Vagina (tissue), 2 donors: Measurements from ENCODE around the gene RYR3. TPM values are rescaled to one million over a fixed set of nuclear protein-coding genes. Genes with fewer than 3 reads are reported as not detected.

Experiments
- DNase-seq, 2 donors: peaks; one replicate each; pipeline ENCODE4 v3.0.0-alpha.2; 2017; ENCODE audit errors: extremely low spot score in 2 of 2
- H3K27ac ChIP-seq: fragments of 200-600 bp; sonication (generic); one replicate; pipeline ENCODE4 v1.5.1; 2019
- H3K27me3 ChIP-seq: fragments of 200-600 bp; sonication (generic); one replicate; pipeline ENCODE4 v1.5.1; 2019
- H3K36me3 ChIP-seq, 2 donors: fragments of 200-600 bp; sonication (generic); one replicate each; pipeline ENCODE4 v1.5.1; 2017 to 2019
- H3K4me1 ChIP-seq: fragments of 200-600 bp; sonication (generic); one replicate; pipeline ENCODE4 v1.5.1; 2019
- H3K4me3 ChIP-seq, 2 donors: fragments of 200-600 bp; sonication (generic); 1 replicate in 1 of 2; 2 replicates in 1 of 2; pipeline ENCODE4 v1.5.1; 2016 to 2019
- H3K9me3 ChIP-seq: fragments of 200-600 bp; sonication (generic); one replicate; pipeline ENCODE4 v1.5.1; 2019
- CTCF ChIP-seq, 3 experiments: fragments of 450-650 bp in 2 of 3; fragments of 200-600 bp in 1 of 3; sonication (generic) in 1 of 3; IDR thresholded peaks; one replicate each; pipeline ENCODE4 v1.5.1; 2017 to 2019; ENCODE audit warnings: antibody characterized with exemption in 3 of 3, mild to moderate bottlenecking in 2 of 3, moderate library complexity in 2 of 3
- POLR2A ChIP-seq, 2 donors: fragments of 450-650 bp; IDR thresholded peaks; one replicate each; pipeline ENCODE4 v1.6.1; 2017; ENCODE audit warnings: antibody characterized with exemption in 2 of 2, mild to moderate bottlenecking in 2 of 2, moderate library complexity in 2 of 2
- POLR2AphosphoS5 ChIP-seq, 2 donors: sonication (generic); formaldehyde crosslinking; IDR thresholded peaks; one replicate each; pipeline ENCODE4 v1.9.0; 2017; ENCODE audit warnings: antibody characterized with exemption in 2 of 2, mild to moderate bottlenecking in 2 of 2, low read depth in 1 of 2; ENCODE audit not compliant: insufficient read depth in 1 of 2
- intact Hi-C: fragments of 100-400 bp; cut with DNase I; formaldehyde crosslinking; loops from one replicate; pipeline ENCODE4 v1.15.1; 2023
- total RNA-seq: library from RNA; depleted of rRNA; stranded (reverse); fragments of >200 nt; gene quantifications from one replicate; pipeline ENCODE4 v1.2.3, GENCODE V29; 2016

Gene RYR3
- total RNA-seq, 1 donor from 2014 or later, result 16.5 TPM

DNA sequence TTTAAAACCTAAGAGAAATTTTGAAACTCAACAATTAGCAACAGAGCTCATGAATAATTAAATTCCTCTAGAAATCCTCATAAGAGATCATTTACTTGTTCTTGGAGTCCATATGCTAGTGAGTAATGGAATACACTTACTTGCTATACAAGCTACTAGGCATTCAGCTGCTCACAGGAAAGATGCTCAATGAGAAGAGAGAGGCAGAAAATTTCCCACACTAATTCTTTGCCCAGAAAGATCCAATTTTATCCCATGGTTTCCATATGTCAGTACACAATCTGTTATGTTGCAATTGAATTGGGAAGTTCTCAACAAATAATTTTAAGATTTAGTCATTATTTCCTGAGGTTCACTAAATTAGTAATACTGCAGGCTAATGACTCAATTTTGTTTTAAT is 310.4 kb downstream of the RYR3 start:
- no peak overlapping the region for H3K27ac ChIP-seq
- no peaks in the 10 kb centered on the region for H3K4me1 ChIP-seq
- TF ChIP-seq POLR2A (IDR thresholded peaks at IDR 0.05), result no peak
- TF ChIP-seq CTCF (IDR thresholded peaks at IDR 0.05), result no peak
- TF ChIP-seq POLR2AphosphoS5 (IDR thresholded peaks at IDR 0.05; ENCODE audit: insufficient read depth in 1 of 2, low read depth in 1 of 2), result no peak
- no peaks in the 10 kb centered on the region for H3K36me3 ChIP-seq
- H3K9me3 ChIP-seq, result no peaks in the 10 kb centered on the region
- no peak overlapping the region for H3K4me3 ChIP-seq
- no peaks in the 10 kb centered on the region for H3K27me3 ChIP-seq
- DNase-seq, result no peak
- intact Hi-C loops, result no loop called here

- Histone ChIP-seq H3K4me3 (no peak overlapping the region), H3K4me1 (no peaks in the 10 kb centered on the region), H3K27me3 (no peaks in the 10 kb centered on the region), H3K9me3 (no peaks in the 10 kb centered on the region), H3K27ac (no peak overlapping the region), H3K36me3 (no peaks in the 10 kb centered on the region)
- TF ChIP-seq CTCF (IDR thresholded peaks at IDR 0.05) (no peak), POLR2AphosphoS5 (IDR thresholded peaks at IDR 0.05; ENCODE audit: insufficient read depth in 1 of 2, low read depth in 1 of 2) (no peak), POLR2A (IDR thresholded peaks at IDR 0.05) (no peak)
- DNase-seq, result no peak
- intact Hi-C loops, result no loop called here
Observed at GRCh38 chr15:33623010-33623409, 312.2 kb downstream of the RYR3 start.

DNA sequence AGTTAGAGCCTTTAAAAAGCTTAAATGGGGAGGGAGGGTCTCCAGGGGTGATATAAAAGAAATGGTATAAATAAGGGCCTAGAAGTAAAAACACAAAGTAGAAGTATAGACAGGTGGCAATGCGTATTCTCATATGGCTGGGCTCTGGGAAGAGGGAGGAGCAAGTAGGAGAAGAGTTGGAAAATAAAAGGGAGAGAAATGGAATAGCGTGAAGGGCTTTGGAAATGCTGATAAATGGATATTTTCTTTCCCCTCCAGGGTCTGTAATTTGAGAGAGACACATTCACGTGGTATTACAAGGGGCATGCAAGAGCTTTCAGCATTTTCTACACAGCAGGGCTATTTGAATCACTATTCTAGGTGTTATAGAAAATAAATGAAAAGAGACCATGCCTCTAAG is 313.7 kb downstream of the RYR3 start:
- intact Hi-C loops, result no loop called here
- Histone ChIP-seq H3K27me3 (no peaks in the 10 kb centered on the region), H3K9me3 (no peaks in the 10 kb centered on the region)

GRCh38 chr15:33629647-33630046 is 318.9 kb downstream of the RYR3 start:
- Histone ChIP-seq H3K4me3 (no peak overlapping the region), H3K27ac (no peak overlapping the region), H3K27me3 (no peaks in the 10 kb centered on the region), H3K36me3 (no peaks in the 10 kb centered on the region), H3K4me1 (no peaks in the 10 kb centered on the region), H3K9me3 (no peaks in the 10 kb centered on the region)
- intact Hi-C loops, result no loop called here
- no peak for DNase-seq
- TF ChIP-seq POLR2A (IDR thresholded peaks at IDR 0.05), result no peak
- TF ChIP-seq POLR2AphosphoS5 (IDR thresholded peaks at IDR 0.05; ENCODE audit: insufficient read depth in 1 of 2, low read depth in 1 of 2), result no peak
- no peak for TF ChIP-seq CTCF (IDR thresholded peaks at IDR 0.05)

More for the DNA sequence above, 313.7 kb downstream of the RYR3 start:
- Histone ChIP-seq H3K4me3 (no peak overlapping the region), H3K36me3 (no peaks in the 10 kb centered on the region), H3K4me1 (no peaks in the 10 kb centered on the region), H3K27ac (no peak overlapping the region)
- DNase-seq, result no peak
- TF ChIP-seq POLR2AphosphoS5 (IDR thresholded peaks at IDR 0.05; ENCODE audit: insufficient read depth in 1 of 2, low read depth in 1 of 2), result no peak
- no peak for TF ChIP-seq CTCF (IDR thresholded peaks at IDR 0.05)
- TF ChIP-seq POLR2A (IDR thresholded peaks at IDR 0.05), result no peak

- intact Hi-C loops, result no loop called here
- Histone ChIP-seq H3K4me3 (no peak overlapping the region), H3K27me3 (no peaks in the 10 kb centered on the region), H3K27ac (no peak overlapping the region), H3K36me3 (no peaks in the 10 kb centered on the region), H3K4me1 (no peaks in the 10 kb centered on the region), H3K9me3 (no peaks in the 10 kb centered on the region)
- no peak for DNase-seq
- no peak for TF ChIP-seq POLR2AphosphoS5 (IDR thresholded peaks at IDR 0.05; ENCODE audit: insufficient read depth in 1 of 2, low read depth in 1 of 2)
- TF ChIP-seq POLR2A (IDR thresholded peaks at IDR 0.05), result no peak
Observed at GRCh38 chr15:33636234-33636633, 325.5 kb downstream of the RYR3 start.
